ENCODE measurements around the gene PBX1. TPM values are rescaled to one million over a fixed set of nuclear protein-coding genes. Genes with fewer than 3 reads are reported as not detected.
A peak's percentile ranks its signal among the peaks of the same experiment; 100 is the strongest.

Gene PBX1
- total and polyA plus RNA-seq, 8 donors: 17.3 to 113 (median 91.9) TPM

GRCh38 chr1:164706606-164706987 lies 147.6 kb downstream of the PBX1 start:
- no peak overlapping the region for H3K4me3 ChIP-seq
- ATAC-seq (peak in 1 of 4 donors; percentile 3), FAIRE-seq (peak; percentile 23), DNase-seq (no peak)
- no peaks in the 10 kb centered on the region for H3K27me3 ChIP-seq
- no peaks in the 10 kb centered on the region for H3K36me3 ChIP-seq
- peaks cover 39 to 76% (median 52%) of the 10 kb centered on the region in 3 donors for H3K4me1 ChIP-seq
- H3K27ac ChIP-seq: peak overlapping the region; percentile 1 to 70 (median 64)
- intact Hi-C loops (cut with DNase I): no loop called here
- TF ChIP-seq, protein P1, sequence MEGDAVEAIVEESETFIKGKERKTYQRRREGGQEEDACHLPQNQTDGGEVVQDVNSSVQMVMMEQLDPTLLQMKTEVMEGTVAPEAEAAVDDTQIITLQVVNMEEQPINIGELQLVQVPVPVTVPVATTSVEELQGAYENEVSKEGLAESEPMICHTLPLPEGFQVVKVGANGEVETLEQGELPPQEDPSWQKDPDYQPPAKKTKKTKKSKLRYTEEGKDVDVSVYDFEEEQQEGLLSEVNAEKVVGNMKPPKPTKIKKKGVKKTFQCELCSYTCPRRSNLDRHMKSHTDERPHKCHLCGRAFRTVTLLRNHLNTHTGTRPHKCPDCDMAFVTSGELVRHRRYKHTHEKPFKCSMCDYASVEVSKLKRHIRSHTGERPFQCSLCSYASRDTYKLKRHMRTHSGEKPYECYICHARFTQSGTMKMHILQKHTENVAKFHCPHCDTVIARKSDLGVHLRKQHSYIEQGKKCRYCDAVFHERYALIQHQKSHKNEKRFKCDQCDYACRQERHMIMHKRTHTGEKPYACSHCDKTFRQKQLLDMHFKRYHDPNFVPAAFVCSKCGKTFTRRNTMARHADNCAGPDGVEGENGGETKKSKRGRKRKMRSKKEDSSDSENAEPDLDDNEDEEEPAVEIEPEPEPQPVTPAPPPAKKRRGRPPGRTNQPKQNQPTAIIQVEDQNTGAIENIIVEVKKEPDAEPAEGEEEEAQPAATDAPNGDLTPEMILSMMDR (IDR thresholded peaks at IDR 0.05): no peak
- H3K9me3 ChIP-seq: no peaks in the 10 kb centered on the region

DNA sequence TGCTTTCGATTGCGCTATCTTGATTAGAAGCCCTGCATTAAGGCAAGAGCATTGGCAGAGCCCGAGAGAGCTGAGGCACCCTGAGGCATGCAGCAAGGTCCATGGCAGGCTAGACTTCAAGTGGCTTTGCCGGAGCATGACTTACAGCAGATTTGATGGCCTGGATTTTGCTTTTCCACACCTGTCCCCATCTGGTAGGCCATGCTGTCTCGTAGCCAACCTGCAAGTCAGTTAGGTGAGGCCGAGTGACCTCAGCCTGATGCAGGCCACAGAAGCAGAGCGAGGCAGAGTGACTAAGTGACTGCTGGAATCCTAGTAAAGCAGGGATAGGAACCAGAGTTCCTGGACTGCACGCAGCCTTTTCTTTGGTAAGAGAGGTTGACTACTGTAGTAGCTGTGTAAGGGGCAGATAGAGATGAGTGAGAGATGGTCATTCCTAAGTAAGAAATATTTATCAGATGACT lies 148.9 kb downstream of the PBX1 start:
- TF ChIP-seq, protein P1 (IDR thresholded peaks at IDR 0.05): no peak
- H3K27ac ChIP-seq: peak overlapping the region in 3 of 4 donors; percentile 63 to 70 (median 64)
- intact Hi-C loops (cut with DNase I): no loop called here
- no peaks in the 10 kb centered on the region for H3K36me3 ChIP-seq
- no peak for FAIRE-seq
- DNase-seq: peak in 4 of 6 donors; percentile 58 to 71 (median 60)
- peaks cover 42 to 75% (median 49%) of the 10 kb centered on the region in 3 donors for H3K4me1 ChIP-seq
- peak; percentile 36 to 67 (median 57) for ATAC-seq
- no peak overlapping the region for H3K4me3 ChIP-seq
- no peaks in the 10 kb centered on the region for H3K27me3 ChIP-seq
- WGBS, 2 donors: 54 to 67% methylated on average over 8 of the region's 8 CpGs
- H3K9me3 ChIP-seq: no peaks in the 10 kb centered on the region

DNA sequence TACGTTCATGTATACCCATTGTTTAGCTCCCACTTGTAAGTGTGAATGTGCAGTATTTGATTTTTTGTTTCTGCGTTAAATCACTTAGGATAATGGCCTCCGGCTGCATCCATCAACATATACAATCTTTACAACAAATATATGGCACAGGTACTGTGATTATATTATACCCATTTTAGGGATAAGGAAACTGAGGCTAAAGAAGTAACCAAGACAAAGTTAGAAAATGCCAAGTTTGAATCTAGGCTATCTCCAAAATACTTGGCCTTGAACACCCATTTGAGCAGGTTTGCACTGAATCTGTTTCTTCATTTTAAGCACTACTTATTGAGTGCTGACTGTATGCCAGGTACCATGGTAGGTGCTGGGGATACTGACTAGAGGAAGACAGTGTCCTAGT lies 149.6 kb downstream of the PBX1 start:
- FAIRE-seq (no peak), DNase-seq (no peak), ATAC-seq (no peak)
- no peaks in the 10 kb centered on the region for H3K36me3 ChIP-seq
- H3K4me1 ChIP-seq: peaks cover 45 to 76% (median 50%) of the 10 kb centered on the region in 3 donors
- H3K27me3 ChIP-seq: no peaks in the 10 kb centered on the region
- H3K4me3 ChIP-seq: no peak overlapping the region
- intact Hi-C loops (cut with DNase I): no loop called here
- TF ChIP-seq, protein P1 (IDR thresholded peaks at IDR 0.05): no peak
- peak overlapping the region in 2 of 4 donors; percentile 64 to 70 for H3K27ac ChIP-seq
- H3K9me3 ChIP-seq: no peaks in the 10 kb centered on the region
- 91 to 94% methylated on average over 3 of the region's 3 CpGs for WGBS, 2 donors

GRCh38 chr1:164709126-164709525 lies 150.1 kb downstream of the PBX1 start:
- TF ChIP-seq, protein P1 (IDR thresholded peaks at IDR 0.05): no peak
- H3K9me3 ChIP-seq: no peaks in the 10 kb centered on the region
- no peak for FAIRE-seq
- WGBS, 2 donors: 65 to 68% methylated on average over 4 of the region's 4 CpGs
- H3K27me3 ChIP-seq: no peaks in the 10 kb centered on the region
- H3K27ac ChIP-seq: no peak overlapping the region
- no peaks in the 10 kb centered on the region for H3K36me3 ChIP-seq
- peaks cover 50 to 76% (median 50%) of the 10 kb centered on the region in 3 donors for H3K4me1 ChIP-seq
- intact Hi-C loops (cut with DNase I): no loop called here
- no peak for ATAC-seq
- no peak overlapping the region for H3K4me3 ChIP-seq
- no peak for DNase-seq

DNA sequence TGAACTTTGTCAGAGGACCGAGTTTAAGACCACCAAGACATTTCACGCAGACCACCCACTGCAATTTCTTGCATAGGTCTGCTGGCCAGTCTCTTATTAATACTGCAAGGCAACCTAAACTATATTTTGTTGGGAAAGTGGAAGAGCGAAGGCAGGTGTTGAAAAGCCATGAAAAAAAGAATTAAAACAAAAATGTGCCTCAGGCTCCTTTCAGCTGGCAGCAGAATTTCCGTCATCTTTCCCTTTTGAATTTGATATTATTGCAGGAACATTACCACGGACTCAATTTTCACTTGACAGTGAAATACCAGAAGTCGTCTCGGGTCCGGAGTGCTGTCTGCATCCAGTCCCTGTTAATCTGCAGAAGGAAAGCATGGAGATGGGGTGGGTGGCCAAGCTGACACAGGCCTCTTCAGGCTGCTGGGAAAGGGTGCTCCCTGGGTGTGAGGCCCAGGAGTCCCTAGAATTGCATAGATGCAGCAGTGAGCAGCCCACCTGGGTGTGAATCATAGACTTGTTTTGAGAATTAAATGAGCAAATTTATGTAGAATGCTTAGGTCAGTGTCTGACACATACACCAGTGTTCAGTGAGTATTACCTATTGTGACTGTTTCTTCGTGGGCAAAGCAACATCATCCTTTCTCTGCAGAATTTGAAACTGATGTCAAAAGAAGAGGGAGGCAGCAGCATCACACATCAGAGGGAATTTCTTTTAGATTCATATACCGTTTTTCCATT lies 150.7 kb downstream of the PBX1 start:
- no peak for ATAC-seq
- Histone ChIP-seq H3K27ac (no peak overlapping the region), H3K27me3 (no peaks in the 10 kb centered on the region), H3K4me3 (no peak overlapping the region), H3K4me1 (peaks cover 50 to 76% (median 56%) of the 10 kb centered on the region in 3 donors), H3K9me3 (no peaks in the 10 kb centered on the region), H3K36me3 (no peaks in the 10 kb centered on the region)
- intact Hi-C loops (cut with DNase I): no loop called here
- 87 to 89% methylated on average over 10 of the region's 10 CpGs for WGBS, 2 donors
- DNase-seq: no peak
- no peak for FAIRE-seq
- TF ChIP-seq, protein P1 (IDR thresholded peaks at IDR 0.05): no peak
